ENCODE measurements around the gene HPX.

The HPX gene

GRCh38 chr11:6459099-6459450, 18.3 kb upstream of the HPX start:
- DNase-seq (ENCODE audit: low read depth), result no peak

DNA sequence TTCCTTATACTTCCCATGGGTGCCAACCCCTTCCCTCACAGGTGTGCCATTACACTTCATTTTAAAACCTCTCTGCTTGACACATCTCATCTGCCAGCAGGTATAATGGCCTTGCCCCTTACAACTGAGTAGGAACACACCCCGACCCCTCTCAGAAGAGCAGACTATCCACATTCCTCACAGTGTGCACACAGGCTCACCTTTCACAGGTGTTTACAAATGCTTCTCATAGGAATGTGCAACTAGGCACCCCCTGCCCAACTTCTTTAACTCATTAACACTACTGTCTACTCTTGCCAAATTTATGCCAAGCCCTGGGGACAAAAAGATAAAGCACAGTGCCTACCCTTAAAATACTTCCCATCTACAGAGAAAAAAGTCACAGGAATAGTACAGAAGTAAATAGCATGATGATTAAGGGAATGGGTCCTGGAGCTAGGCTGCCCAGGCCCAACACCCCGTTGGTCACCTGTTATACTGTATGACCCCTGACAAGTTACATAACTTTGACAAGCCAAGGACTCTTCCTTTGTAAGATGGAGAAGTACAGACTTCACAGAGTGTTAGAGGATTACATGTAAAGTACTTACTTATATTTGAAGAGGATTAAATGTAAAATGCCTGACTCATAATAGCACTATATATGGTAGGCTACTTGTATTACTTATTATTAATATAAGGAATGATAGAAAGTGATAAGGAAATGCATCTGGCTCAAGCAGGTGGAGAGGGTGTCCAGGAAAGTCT, 17.7 kb upstream of the HPX start:
- DNase-seq (ENCODE audit: low read depth), result no peak

DNA sequence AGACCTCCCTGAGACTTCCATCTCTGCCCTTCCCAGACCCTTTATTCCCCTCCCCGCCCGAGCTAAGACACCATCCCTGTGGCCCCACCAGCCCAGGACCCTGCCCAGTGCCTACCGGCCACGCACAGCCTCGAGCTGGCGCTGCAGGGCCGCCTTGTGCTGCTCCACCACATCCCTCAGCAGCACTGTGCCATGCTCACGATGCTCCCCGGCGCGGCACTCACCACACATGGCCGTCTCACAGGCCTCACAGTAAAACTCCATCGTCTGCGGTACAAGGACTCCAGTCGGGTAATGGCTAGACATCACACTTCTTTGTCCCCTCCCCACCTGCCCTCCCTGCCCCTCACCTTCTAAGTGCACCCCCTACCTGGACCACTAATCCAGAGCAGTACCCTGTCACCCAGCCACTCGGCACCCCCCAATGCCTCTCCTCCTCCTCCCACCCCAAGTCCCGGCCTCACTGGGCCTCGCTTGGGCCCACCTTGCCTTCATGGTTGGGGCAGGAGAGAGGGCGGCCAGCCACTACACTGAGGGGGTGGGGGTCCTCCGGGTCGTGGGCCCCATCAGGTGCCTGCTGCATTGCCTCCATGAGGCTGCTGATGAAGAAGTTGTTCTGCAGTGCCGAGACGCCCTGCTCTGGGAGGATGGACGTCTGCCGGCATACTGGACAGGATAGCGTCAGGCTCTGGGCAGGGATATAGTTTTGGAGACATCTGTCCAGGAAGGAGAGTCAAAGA, 17.0 kb upstream of the HPX start:
- DNase-seq (ENCODE audit: low read depth), result no peak

DNA sequence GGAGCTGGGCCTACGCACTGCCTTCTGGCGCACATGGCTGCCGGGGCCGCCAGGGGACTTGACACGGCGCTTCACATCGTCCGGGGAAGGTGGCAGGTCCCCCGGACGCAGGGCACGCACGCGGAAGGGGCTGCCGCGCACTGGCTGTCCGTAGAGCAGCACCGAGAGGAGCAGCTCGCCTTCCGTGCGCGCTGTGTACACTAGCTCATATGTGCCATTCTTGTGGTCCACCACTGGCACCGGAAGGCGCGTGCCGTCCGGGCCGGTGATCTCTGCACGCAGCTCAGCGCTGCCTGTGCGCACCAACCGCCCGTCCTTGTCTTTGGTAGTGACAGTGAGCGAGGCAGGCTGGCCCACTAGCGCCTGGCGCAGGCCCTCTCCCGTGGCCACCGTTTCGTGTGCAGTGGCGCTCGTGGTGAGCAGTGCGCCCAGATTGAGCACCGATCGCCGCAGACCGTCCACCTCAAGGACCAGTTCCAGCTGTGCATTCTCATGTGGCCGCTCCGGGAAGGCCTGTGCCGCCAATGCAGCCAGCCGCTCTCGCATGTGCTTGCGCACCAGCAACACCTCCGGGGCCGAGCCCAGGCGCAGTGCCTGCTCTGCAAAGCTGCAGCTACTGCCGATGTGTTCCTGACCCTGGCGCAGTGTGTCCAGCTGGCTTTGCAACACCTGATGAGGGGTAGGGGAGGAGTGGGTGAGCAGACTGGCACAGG, 15.7 kb upstream of the HPX start:
- DNase-seq (ENCODE audit: low read depth), result no peak

GRCh38 chr11:6455070-6455469, 14.3 kb upstream of the HPX start:
- no peak for DNase-seq (ENCODE audit: low read depth)

GRCh38 chr11:6453152-6453551, 12.4 kb upstream of the HPX start:
- no peak for DNase-seq (ENCODE audit: low read depth)

- no peak for DNase-seq (ENCODE audit: low read depth)
These were observed 11.4 kb upstream of the HPX start for GRCh38 chr11:6452219-6452618.

DNA sequence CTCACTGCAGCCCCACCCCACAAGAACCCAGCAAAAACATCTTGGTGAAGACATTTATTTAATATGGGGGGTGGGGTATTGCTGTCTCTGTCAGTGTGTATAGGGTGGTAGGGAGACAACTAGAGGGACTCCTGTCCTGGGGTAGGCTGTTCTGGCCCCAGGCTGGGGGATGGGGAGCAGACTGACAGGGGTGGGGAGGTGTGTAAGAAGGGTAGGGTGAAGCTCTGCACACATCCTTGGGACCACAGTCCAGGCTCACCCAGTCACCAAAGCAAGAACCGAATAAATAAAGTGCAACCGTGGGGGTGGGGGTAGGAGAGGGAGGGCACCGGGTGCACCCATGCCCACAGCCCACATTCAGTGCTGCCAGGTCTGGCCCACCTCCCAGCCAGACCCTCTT, 7.8 kb upstream of the HPX start:
- no peak for DNase-seq (ENCODE audit: low read depth)

DNA sequence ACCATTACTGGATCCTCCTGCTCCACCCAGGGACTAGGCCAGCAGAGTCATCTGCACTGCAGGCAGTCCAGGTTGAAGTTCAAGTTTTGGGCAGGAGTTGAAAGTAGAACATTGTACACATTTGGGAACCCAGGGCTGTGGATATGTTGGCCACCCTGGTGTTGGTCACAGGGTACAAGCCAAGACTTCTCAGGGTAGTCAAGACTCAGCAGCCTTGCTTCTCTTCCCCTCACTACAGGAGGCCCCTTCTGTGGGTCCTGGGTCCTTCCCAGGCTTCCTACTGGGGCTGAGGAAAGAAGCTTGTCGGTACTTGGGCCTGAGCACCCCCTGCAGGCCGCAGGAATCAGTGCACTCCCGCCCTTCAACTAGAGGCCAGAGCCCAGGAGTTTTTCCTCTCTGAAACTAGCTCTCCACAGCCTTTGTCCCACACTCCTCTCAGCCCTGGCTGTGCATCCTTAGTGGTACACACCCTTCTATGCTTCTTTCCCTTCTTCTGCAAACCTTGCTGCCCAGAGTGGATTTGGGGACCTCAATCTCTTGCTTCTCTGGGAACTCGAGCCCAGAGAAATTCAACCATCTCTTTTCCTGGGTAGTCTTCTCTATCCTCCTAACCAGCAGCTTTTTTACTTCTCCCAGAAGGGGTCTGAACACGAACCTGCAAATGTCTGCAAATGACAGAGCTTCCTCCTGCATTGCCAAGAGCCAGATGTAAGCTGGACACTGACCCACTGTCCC, 2.6 kb upstream of the HPX start:
- peak; percentile 28 for DNase-seq (ENCODE audit: low read depth)

DNA sequence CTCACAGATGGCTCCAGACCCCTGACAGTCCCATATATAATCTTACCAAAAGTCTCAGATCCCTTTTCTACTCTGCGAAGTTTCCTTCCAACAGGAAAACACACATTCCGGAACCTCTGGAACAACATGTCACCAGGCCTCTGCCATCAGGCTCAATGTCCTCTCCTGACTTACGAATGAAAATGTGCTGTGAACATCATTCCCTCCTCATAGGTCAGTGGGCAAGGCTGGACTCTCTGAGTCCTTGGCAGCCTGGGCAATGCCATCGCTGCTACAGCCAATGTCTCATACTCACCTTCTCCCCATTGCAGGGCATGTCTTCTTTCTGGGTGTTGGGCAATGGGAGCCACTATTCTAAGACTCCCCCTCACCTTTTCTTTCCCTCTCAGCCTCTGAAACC, 1.7 kb upstream of the HPX start:
- no peak for DNase-seq (ENCODE audit: low read depth)

- peak; percentile 12 for DNase-seq (ENCODE audit: low read depth)
These were observed 1.7 kb downstream of the HPX start for GRCh38 chr11:6438979-6439571.

- DNase-seq (ENCODE audit: low read depth), result no peak
These were observed 2.8 kb downstream of the HPX start for GRCh38 chr11:6437993-6438392.

- DNase-seq (ENCODE audit: low read depth), result no peak
These were observed 3.4 kb downstream of the HPX start for GRCh38 chr11:6437423-6437822.

DNA sequence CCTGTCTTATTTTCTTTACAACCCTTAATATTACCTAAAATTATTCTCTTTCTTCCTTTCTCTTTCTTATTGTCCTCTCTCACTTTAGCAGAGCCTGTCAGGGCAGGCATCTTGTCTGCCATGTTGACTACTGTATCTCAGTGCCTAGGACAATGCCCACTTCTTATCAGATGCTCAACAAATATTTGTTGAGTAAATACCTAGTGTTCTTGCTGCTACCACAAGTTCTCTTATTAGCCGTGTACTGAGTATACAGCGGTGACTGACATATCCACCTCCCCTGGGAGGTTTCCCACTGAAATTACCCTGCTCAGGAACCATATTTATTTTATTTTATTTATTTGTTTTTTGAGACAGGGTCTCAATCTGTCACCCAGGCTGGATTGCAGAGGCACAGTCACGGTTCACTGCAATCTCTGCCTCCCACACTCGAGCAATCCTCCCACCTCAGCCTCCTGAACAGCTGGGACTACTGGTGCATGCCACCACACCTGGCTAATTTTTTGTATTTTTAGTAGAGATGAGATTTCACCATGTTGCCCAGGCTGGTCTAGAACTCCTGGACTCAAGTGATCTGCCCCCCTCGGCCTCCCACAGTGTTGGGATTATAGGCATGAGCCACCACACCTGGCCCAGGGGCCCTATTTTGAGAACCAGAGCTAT, 6.7 kb downstream of the HPX start:
- no peak for DNase-seq (ENCODE audit: low read depth)

- DNase-seq (ENCODE audit: low read depth), result no peak
These were observed 8.9 kb downstream of the HPX start for GRCh38 chr11:6431861-6432260.

- no peak for DNase-seq (ENCODE audit: low read depth)
These were observed 13.3 kb downstream of the HPX start for GRCh38 chr11:6427516-6427915.

DNA sequence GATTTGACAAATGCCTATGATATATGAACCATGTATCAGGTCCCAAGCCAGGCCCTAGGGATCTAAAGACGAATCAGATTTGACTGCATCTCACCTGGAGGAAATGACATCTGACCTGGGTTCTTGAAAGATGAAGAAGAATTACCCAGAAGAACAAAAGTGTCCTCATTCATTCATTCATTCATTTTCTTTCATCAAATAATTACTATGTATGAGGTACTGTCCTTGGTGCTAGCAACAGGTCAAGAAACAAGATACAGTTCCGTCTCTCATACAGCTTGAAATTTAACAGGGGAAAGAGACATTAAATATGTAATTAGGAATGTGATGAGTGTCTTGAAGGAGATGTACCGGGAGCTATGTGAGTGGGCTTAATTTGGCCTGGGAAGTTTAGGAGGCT, 20.1 kb downstream of the HPX start:
- DNase-seq (ENCODE audit: low read depth), result no peak

- peak; percentile 64 for DNase-seq (ENCODE audit: low read depth)
These were observed 21.7 kb downstream of the HPX start, which contains the start of gene APBB1 for GRCh38 chr11:6419009-6419631. Gene APBB1, minus strand, starts transcription at chr11:6419094. Its CDS starts 7,747 bp downstream, at chr11:6411347.

GRCh38 chr11:6418557-6419008, 22.2 kb downstream of the HPX start:
- DNase-seq (ENCODE audit: low read depth), result no peak

GRCh38 chr11:6417907-6418556, 22.8 kb downstream of the HPX start:
- DNase-seq (ENCODE audit: low read depth), result no peak
